ENCODE measurements around the gene MTMR3.

Gene MTMR3

DNA sequence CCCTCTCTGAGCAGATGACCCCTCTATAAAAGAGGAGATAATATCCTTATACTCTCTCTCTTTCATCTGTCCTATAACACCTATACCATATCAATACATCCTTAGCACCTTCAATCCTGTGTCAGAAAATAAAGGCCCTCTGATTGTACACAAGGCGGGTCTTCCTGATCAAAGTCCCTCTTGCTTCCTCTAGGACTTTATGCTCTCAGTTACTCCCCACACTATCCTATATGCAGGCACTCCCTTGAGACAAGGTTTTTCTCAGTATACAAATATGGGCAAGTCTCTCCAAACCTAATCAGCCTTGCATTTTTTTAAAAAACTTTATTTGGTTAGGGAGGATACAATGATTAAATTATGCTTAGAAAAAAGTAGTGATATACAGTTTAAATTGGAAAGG lies 180.0 kb downstream of the MTMR3 start:
- Mint-ChIP-seq H3K4me1 (no peaks in the 10 kb centered on the region), H3K27ac (ENCODE audit: low read depth) (no peak overlapping the region), H3K4me3 (no peak overlapping the region), H3K9me3 (peaks cover 11% of the 10 kb centered on the region), H3K27me3 (peaks cover 41% of the 10 kb centered on the region), H3K36me3 (ENCODE audit: insufficient read depth) (no peaks in the 10 kb centered on the region)
- ATAC-seq (replicated peaks; ENCODE audit: extremely low read depth, poor library complexity, severe bottlenecking) (no peak), DNase-seq (ENCODE audit: low spot score in 2 of 2) (no peak)

- Mint-ChIP-seq H3K36me3 (ENCODE audit: insufficient read depth) (no peaks in the 10 kb centered on the region), H3K27ac (ENCODE audit: low read depth) (no peak overlapping the region), H3K27me3 (peaks cover 30% of the 10 kb centered on the region), H3K9me3 (peaks cover 11% of the 10 kb centered on the region), H3K4me1 (no peaks in the 10 kb centered on the region), H3K4me3 (no peak overlapping the region)
- no peak for DNase-seq (ENCODE audit: low spot score in 2 of 2)
- ATAC-seq (replicated peaks; ENCODE audit: extremely low read depth, poor library complexity, severe bottlenecking), result no peak
These were observed 181.2 kb downstream of the MTMR3 start for GRCh38 chr22:30064172-30064571.

DNA sequence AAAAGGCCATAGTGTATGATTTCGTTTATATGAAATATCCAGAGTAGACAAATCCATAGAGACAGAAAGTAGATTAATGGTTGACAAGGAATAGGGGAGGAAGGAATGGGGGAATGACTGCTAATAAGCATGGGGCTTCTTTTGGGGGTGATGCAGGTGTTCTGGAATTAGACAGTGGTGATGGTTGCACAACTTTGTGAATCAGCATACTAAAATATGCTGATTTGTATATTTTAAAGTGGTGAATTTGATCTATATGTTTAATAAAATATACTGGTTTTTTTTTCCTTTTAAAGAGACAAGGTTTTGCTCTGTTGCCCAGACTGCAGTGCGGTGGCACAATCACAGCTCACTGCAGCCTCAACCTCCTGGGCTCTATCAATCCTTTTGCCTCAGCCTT lies 190.8 kb downstream of the MTMR3 start:
- no peak overlapping the region for H3K4me3 Mint-ChIP-seq
- ATAC-seq (replicated peaks; ENCODE audit: extremely low read depth, poor library complexity, severe bottlenecking) (no peak), DNase-seq (ENCODE audit: low spot score in 2 of 2) (no peak)
- H3K4me1 Mint-ChIP-seq, result peaks cover 11% of the 10 kb centered on the region
- no peaks in the 10 kb centered on the region for H3K36me3 Mint-ChIP-seq (ENCODE audit: insufficient read depth)
- H3K27me3 Mint-ChIP-seq, result no peaks in the 10 kb centered on the region
- H3K9me3 Mint-ChIP-seq, result no peaks in the 10 kb centered on the region
- no peak overlapping the region for H3K27ac Mint-ChIP-seq (ENCODE audit: low read depth)

GRCh38 chr22:30074147-30074546 lies 191.2 kb downstream of the MTMR3 start:
- peaks cover 15% of the 10 kb centered on the region for H3K4me1 Mint-ChIP-seq
- no peak for DNase-seq (ENCODE audit: low spot score in 2 of 2)
- no peaks in the 10 kb centered on the region for H3K36me3 Mint-ChIP-seq (ENCODE audit: insufficient read depth)
- no peak overlapping the region for H3K4me3 Mint-ChIP-seq
- no peak for ATAC-seq (replicated peaks; ENCODE audit: extremely low read depth, poor library complexity, severe bottlenecking)
- no peaks in the 10 kb centered on the region for H3K27me3 Mint-ChIP-seq
- H3K27ac Mint-ChIP-seq (ENCODE audit: low read depth), result no peak overlapping the region
- H3K9me3 Mint-ChIP-seq, result no peaks in the 10 kb centered on the region

- ATAC-seq (replicated peaks; ENCODE audit: extremely low read depth, poor library complexity, severe bottlenecking) (no peak), DNase-seq (ENCODE audit: low spot score in 2 of 2) (no peak)
- no peak overlapping the region for H3K27ac Mint-ChIP-seq (ENCODE audit: low read depth)
- no peak overlapping the region for H3K4me3 Mint-ChIP-seq
- H3K9me3 Mint-ChIP-seq, result no peaks in the 10 kb centered on the region
- H3K4me1 Mint-ChIP-seq, result peaks cover 16% of the 10 kb centered on the region
- no peaks in the 10 kb centered on the region for H3K27me3 Mint-ChIP-seq
- no peaks in the 10 kb centered on the region for H3K36me3 Mint-ChIP-seq (ENCODE audit: insufficient read depth)
These were observed 192.0 kb downstream of the MTMR3 start for GRCh38 chr22:30074994-30075393.

DNA sequence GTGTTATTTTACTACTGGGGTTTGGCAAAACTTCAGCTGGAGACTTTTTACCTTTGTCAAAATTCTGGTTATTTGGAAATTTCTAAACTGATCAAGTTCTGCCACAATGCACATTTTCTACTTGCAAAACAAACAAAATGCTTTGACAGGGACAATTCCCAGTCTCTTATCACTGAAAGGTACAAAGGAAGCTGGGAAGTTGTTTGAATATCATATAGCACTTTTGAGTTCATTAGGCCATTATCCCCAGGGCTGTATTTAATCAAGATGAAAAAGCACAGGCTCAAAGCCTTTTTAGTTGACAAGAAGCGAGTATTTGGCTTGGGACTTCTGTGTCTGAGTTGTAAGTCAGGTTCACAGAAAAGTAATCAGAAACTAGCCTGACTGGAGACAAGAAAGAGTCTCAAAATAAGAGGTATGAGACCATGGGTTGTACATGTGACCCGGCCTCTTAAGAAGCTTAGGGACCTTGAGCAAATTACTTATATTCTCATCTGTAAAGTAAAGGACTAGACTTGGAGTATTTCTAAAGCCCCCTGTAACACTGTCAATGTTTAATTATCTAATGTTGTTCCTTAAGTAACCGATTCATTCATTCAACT lies 194.4 kb downstream of the MTMR3 start:
- peaks cover 16% of the 10 kb centered on the region for H3K4me1 Mint-ChIP-seq
- H3K27me3 Mint-ChIP-seq, result no peaks in the 10 kb centered on the region
- ATAC-seq (replicated peaks; ENCODE audit: extremely low read depth, poor library complexity, severe bottlenecking) (no peak), DNase-seq (ENCODE audit: low spot score in 2 of 2) (no peak)
- no peaks in the 10 kb centered on the region for H3K9me3 Mint-ChIP-seq
- no peak overlapping the region for H3K4me3 Mint-ChIP-seq
- no peak overlapping the region for H3K27ac Mint-ChIP-seq (ENCODE audit: low read depth)
- H3K36me3 Mint-ChIP-seq (ENCODE audit: insufficient read depth), result no peaks in the 10 kb centered on the region

- H3K27ac Mint-ChIP-seq (ENCODE audit: low read depth), result peak overlapping the region; percentile 77
- ATAC-seq (replicated peaks; ENCODE audit: extremely low read depth, poor library complexity, severe bottlenecking) (peak; percentile 82), DNase-seq (ENCODE audit: low spot score in 2 of 2) (no peak)
- H3K36me3 Mint-ChIP-seq (ENCODE audit: insufficient read depth), result peaks cover 1% of the 10 kb centered on the region
- peaks cover 16% of the 10 kb centered on the region for H3K4me1 Mint-ChIP-seq
- no peaks in the 10 kb centered on the region for H3K27me3 Mint-ChIP-seq
- peak overlapping the region; percentile 53 for H3K4me3 Mint-ChIP-seq
- no peaks in the 10 kb centered on the region for H3K9me3 Mint-ChIP-seq
These were observed 195.6 kb downstream of the MTMR3 start for GRCh38 chr22:30078320-30079311.

DNA sequence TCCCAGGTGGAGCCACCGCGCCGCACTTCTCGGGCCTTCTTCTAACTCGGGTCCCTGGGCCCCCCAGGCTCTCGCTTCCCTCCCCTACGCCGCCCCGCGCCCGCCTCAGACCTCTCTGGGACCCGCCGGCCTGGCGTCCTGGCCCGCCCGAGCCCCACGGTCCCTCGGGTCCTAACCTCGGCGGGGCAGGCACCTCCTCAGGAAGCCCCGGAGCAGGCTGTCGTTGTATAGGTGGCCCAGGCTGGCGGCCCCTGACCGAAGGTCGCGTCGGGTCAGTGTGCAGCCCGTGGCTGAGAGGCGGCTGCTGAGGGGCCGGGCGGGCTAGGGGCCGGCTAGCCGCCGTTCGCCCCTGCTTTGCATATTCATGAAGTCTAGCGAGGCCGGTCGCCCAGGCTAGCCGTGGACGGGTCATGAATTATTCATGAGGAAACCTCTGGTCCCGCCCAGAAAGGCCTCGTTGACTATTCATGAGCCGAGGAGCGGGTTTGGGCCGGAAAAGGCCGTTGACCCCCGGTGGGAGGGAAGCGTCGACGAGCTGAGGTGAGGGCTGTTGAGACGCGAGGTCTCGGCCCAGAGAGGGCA lies 197.1 kb downstream of the MTMR3 start, which contains the start of gene HORMAD2:
Gene HORMAD2 (plus strand): TSS at position 513 of the 582 bp plus-strand sequence. CDS start 13,489 bp downstream, outside the sequence.
- no peak for ATAC-seq (replicated peaks; ENCODE audit: extremely low read depth, poor library complexity, severe bottlenecking)
- no peaks in the 10 kb centered on the region for H3K9me3 Mint-ChIP-seq
- H3K27me3 Mint-ChIP-seq, result no peaks in the 10 kb centered on the region
- no peak within 1 kb of the TSS for H3K27ac Mint-ChIP-seq (ENCODE audit: low read depth)
- peaks cover 1% of the 10 kb centered on the region for H3K36me3 Mint-ChIP-seq (ENCODE audit: insufficient read depth)
- no peak within 1 kb of the TSS for H3K4me3 Mint-ChIP-seq
- no peak for DNase-seq (ENCODE audit: low spot score in 2 of 2)
- peaks cover 16% of the 10 kb centered on the region for H3K4me1 Mint-ChIP-seq

Measured in central memory CD8-positive, alpha-beta T cell (primary cell).